Forelimb muscle (tissue), 1 donor: ENCODE results near the gene VSTM2L. TPM values are rescaled to one million over a fixed set of nuclear protein-coding genes. Genes with fewer than 3 reads are reported as not detected.

Experiments
- DNase-seq: peaks from one replicate; pipeline ENCODE4 v3.0.0-alpha.2; 2013; ENCODE audit warnings: low read depth
- polyA plus RNA-seq: library from polyadenylated mRNA; unstranded; fragments of 120-200 nt; gene quantifications from one replicate; pipeline ENCODE4 v1.2.1, GENCODE V29; 2013; ENCODE audit not compliant: insufficient read length

VSTM2L gene
- polyA plus RNA-seq, 1 donor: 3.5 TPM

- no peak for DNase-seq
Measured at GRCh38 chr20:37936451-37936850, 33.5 kb downstream of the VSTM2L start.

- DNase-seq: no peak
Measured at GRCh38 chr20:37937686-37938085, 34.8 kb downstream of the VSTM2L start.

GRCh38 chr20:37938181-37938750 is 35.3 kb downstream of the VSTM2L start:
- DNase-seq: no peak

- no peak for DNase-seq
Measured at GRCh38 chr20:37938954-37939353, 36.0 kb downstream of the VSTM2L start.

- no peak for DNase-seq
Measured at GRCh38 chr20:37939701-37940560, 37.0 kb downstream of the VSTM2L start.

GRCh38 chr20:37940858-37941257 is 37.9 kb downstream of the VSTM2L start:
- no peak for DNase-seq

GRCh38 chr20:37941332-37941731 is 38.4 kb downstream of the VSTM2L start:
- no peak for DNase-seq

GRCh38 chr20:37941992-37942391 is 39.1 kb downstream of the VSTM2L start:
- DNase-seq: no peak

- no peak for DNase-seq
Measured at GRCh38 chr20:37943033-37943432, 40.1 kb downstream of the VSTM2L start.

GRCh38 chr20:37943501-37944455 is 40.9 kb downstream of the VSTM2L start:
- no peak for DNase-seq

GRCh38 chr20:37944456-37944981 is 41.6 kb downstream of the VSTM2L start:
- no peak for DNase-seq

GRCh38 chr20:37945091-37945547 is 42.2 kb downstream of the VSTM2L start:
- DNase-seq: no peak

GRCh38 chr20:37946946-37947345 is 44.0 kb downstream of the VSTM2L start:
- no peak for DNase-seq

GRCh38 chr20:37947943-37948342 is 45.0 kb downstream of the VSTM2L start:
- no peak for DNase-seq

- DNase-seq: no peak
Measured at GRCh38 chr20:37948956-37949355, 46.0 kb downstream of the VSTM2L start.

GRCh38 chr20:37954190-37954589 is 51.3 kb downstream of the VSTM2L start:
- no peak for DNase-seq

- no peak for DNase-seq
Measured at GRCh38 chr20:37954626-37955025, 51.7 kb downstream of the VSTM2L start.

- DNase-seq: no peak
Measured at GRCh38 chr20:37955511-37955910, 52.6 kb downstream of the VSTM2L start.

- DNase-seq: no peak
Measured at GRCh38 chr20:37956107-37956585, 53.2 kb downstream of the VSTM2L start.

- DNase-seq: no peak
Measured at GRCh38 chr20:37958856-37959520, 56.1 kb downstream of the VSTM2L start.

- DNase-seq: no peak
Measured at GRCh38 chr20:37961066-37961465, 58.1 kb downstream of the VSTM2L start.
